NCI-H1092 (cell line): ENCODE measurements around the gene PARP15.
"Not testable (repeated sequence)": the region's sequence is repeated elsewhere in the genome, so short reads cannot be mapped to it uniquely, and the experiment has no call there.

Experiments used
- DNase-seq: peaks from one replicate; lab custom pipeline; 2025; lab: John Stamatoyannopoulos, UW

The PARP15 gene

DNA sequence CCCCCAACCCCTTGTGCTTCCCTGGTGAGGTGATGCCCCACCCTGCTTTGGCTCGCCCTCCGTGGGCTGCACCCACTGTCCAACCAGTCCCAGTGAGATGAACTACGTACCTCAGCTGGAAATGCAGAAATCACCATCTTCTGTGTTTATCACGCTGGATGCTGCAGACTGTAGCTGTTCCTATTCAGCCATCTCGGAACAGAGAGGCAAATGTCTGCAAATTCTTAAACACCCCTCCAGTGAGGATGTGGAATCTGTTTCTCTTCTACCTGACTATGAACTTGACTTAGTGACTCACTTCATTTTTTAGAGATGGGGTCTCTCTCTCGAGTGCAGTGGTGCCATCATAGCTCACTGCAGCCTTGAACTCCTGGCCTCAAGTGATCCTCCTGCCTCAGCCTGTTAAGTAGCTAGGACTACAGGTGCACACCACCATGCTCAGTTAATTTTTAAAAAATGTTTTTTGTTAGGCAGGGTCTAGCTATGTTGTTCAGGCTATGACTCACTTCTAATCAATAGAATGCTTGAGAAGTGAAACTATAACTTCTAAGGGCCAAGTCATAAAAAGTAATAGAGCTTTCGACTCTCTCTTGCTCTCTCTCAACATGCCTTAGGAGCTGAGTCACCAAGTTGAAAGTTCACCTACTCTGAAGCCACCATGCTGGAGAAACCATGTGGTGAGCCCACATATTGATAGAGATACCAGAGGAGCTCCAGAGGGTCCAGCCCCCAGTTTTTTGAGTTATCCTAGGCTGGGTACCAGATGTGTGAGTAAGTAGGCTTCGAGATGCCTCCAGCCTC, 91.7 kb downstream of the PARP15 start:
- no peak for DNase-seq

DNA sequence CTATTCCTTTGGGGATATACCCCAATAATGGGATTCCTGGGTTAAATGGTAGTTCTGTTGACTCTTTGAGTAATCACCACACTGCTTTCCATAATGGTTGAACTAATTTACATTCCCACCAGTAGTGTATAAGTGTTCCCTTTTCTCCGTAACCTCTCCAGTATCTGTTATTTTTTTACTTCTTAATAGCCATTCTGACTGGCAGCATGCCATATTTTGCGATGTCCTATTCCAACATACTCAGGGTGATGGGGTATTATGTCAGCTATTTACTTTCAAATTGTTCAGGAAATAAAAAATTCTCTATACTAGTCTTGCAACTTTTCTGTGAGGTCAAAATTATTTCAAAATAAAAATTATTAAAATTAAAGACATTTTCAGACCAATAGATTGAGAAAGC, 94.1 kb downstream of the PARP15 start:
- DNase-seq = no peak

DNA sequence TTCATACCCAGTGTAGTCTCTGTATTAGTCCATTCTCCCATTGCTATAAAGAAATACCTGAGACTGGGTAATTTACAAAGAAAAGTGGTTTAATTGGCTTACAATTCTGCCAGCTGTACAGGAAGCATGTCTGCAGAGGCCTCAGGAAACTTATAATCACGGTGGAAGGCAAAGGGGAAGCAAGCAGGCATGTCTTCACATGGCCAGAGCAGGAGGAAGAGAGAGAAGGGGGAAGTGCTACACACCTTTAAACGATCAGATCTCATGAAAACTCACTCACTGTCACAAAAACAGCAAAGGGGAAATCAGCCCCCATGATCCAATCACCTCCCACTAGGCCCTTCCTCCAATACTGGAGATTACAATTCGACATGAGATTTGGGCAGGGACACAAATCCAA, 96.9 kb downstream of the PARP15 start:
- DNase-seq = no peak

DNA sequence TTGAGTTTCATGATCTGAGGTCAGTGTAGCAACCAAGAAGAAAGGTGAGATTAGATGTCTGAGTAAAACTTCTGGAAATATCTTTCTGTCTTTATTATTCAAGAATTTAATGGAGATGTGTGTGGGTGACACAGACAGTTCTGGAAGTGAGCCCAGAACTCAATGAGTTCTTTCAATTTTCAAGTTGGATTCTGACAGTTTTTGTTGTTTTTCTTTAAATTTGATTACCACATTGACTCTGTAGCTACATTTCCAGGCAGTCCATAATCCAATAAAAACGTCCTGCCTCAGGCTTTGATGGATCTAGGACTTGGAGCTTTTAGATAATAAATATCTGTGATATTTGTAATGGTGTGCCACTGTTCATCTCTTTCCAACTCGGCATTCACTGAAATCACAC, 99.3 kb downstream of the PARP15 start:
- no peak for DNase-seq

DNA sequence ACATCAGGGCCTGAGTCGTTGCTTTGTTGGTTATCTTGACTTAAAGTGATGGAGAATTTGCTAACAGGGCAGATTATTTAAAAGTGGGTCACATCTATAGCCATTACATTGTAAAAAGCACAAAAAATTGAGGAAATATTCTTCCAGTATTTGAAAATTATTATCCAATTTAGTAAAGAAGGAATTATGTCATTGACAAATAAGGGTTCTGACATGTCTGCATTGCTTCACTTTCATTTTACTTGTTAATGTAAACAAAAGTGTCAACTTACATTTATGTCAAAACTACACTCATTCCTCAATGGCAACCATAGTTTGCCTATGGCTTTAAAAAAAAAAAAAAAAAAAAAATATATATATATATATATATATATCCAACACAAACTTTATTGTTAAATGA, 99.8 kb downstream of the PARP15 start:
- no peak for DNase-seq

DNA sequence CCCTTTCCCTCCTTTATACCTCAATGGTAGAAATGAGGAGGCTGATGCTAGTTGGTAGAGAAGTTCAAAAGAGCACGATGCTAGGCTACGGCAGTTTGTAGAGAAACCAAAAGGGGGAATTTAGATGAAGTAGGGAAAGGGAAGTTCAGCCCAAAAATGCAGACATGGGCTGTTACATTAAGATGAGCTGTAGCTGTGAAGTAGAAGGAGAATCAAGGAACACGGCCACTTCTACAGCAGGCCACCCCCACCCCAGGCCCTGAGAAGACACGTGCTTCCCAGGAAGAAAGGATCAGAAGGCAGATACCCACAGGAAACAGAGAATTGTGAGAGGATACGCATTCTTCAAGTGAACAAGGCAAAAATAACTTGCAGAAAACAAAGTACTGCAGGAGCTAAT, 101.1 kb downstream of the PARP15 start:
- no peak for DNase-seq

DNA sequence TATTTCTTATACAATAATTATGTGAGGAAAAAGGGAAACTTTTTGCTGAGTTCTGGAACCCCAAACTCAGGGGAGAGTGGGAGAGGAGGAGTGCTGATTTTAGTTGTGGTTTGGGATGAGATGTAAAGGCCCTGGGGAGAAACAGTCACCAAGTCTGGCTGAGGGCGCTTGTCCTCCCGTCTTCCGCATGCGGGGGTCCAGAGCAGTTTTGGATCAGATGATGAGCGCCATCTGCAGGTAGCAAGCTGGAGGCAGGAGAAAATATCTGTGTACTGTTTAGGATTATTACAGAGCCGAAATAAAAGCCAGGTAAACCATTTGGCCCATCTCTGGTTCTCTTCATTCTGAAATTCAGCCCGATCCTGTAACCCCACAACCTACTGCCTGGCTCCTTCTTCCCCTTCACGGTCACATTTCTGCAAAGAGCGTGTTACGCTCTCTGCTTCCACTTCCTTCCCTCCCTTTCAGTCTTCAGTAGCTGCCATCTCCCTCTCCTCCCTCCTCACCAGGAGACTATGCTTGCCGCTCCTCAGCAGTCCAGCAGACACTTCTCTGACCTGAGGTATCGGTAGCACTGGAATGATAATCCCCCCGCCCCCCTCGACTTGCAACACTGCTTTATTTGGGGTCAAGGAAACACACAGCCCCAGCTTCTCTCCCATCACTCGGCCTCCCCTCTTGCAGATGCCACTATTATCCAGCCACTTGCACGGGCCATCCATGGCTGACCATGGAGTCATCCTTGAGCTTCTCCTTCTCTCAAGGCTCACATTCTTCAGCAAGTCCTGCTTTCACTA, 101.8 kb downstream of the PARP15 start:
- DNase-seq = peak; percentile 56

DNA sequence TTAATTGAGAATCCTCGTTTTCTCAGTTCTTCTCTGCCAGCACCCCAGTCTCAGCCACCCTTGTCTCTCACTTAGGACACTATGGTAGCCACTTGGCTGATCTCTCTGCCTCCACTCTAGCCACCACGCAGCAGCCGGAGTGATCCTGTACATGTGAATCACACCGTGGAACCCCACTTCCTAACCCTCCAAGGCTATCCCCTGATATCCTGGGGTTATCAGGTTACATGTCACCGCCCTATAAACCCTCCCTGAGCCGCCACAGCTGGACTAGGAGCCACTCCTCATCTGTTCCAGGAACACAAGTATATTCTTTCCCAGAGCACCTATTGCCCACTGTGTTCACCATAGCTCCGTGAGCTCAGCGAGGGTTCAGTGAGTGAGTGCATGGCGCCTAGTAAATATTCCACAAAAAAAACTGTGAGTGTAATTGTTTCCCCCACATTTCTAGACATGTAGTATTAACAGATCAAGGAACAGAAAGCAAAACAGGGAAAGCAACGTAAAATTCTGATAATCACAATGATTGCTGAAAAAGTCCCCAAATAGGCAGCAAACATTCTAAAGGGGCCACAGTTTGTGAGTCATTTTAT, 102.5 kb downstream of the PARP15 start:
- DNase-seq = no peak

DNA sequence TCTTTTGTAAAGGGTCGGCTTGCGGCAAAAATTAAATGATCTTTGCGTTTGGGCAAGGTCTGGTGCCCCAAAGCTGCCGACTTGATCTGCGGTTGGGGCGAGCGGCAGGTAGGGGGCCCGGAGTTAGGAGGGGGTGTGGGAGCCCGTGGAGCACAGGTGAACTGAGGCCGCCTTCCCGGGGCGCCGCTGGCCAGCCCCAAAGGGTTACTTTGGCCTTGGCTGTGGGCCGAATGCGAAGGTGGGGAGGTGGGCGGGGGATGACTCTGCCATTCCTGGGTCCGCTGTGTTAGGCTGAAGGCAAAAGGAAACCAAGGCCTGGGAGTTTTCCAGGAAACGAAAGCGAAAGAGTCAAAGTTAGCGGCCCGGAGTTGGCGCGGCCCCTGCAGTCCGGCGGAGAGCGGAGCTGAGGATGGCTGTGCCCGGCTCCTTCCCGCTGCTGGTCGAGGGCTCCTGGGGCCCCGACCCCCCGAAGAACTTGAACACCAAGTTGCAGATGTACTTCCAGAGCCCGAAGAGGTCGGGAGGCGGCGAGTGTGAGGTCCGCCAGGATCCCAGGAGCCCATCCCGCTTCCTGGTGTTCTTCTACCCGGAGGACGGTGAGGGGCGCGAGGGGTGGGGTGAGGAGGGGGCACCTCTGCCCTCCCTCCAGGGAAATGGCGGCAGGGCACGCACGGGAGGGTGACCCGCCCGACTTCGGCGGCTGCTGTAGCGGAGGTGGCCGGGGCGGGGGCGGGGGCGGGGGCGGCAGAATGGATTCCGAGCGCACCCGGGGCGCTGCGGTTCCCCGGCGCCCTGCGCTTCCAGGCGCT, 103.2 kb downstream of the PARP15 start, which contains the start of gene PARP14:
TSS of gene PARP14 (plus strand) at position 365 of the 809 bp plus-strand sequence. CDS start at position 410, 45 bp downstream.
- no peak for DNase-seq

DNA sequence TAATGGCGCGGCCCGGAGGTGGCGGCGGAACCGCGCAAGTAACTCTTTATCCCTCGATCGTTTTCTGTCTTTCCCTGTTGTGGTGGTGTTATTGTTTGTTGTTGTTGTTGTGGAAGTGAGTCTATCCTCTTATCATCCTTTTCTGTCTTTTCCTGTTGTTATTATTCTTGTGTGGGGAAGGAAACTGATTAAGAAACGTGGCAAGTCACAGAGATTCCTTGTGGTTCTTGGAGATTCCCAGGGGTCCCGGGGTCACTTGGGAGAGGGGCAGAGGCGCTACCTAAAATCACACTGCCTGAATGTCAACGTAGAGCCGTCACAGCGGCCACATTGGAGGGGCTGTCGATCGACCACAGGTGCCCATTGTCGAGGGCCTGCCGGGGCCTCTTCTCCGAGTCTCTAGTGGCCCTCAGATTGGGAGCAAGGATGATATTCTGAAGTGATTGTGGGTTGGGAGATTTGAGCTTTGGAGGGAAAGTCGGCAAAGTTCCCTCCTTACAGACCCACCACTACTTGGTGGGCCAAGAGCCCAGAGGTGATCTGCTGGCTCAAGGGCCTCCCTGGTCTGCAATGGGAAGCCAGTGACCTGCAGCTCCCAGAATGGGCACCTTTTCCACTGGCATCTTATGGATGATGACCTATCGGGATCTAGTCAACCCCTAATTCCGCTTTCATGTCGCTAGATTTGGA, 104.0 kb downstream of the PARP15 start:
- no peak for DNase-seq

DNA sequence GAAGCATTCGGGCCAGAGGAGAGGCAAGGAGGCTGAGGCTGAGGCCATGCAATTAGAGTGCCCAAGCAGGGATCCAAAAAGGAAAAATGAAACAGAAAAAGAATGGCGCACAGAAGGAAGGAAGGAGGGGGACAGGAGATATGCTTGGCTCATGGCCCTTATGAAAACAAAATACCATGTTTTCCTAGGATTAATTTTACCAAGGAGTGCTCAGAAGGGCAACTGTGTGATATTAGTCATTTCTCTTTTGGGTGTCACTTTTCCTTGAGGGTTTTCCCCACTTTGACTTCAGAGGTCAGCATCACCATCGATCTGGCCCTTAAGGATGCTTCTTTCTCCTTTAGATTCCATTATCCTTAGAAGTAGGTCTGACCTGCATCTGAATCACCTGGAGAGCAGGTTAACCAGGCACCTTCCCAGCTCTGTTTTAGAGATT, 104.5 kb downstream of the PARP15 start:
- no peak for DNase-seq

DNA sequence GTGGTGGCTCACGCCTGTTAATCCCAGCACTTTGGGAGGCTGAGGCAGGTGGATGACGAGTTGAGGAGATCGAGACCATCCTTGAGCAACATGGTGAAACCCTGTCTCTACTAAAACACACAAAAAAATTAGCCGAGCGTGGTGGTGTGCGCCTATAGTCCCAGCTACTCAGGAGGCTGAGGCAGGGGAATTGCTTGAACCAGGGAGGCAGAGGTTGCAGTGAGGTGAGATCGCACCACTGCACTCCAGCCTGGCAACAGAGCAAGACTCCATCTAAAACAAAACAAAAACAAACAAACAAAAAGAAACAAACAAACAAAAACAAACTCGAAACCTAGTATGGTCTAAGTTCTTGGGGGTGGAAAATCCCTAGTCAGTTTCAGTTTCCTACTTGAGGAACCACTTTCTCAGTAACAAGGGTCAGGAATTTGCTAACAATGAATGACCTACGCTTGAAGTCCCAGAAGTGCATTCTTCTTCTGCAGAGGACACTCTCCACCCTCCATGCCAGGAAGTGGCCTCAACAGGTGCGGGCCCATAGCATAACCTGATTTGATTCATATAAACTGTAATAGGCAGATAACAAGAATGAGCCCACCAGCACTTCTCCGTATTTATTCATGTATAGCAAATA, 105.4 kb downstream of the PARP15 start:
- not testable (repeated sequence) for DNase-seq

DNA sequence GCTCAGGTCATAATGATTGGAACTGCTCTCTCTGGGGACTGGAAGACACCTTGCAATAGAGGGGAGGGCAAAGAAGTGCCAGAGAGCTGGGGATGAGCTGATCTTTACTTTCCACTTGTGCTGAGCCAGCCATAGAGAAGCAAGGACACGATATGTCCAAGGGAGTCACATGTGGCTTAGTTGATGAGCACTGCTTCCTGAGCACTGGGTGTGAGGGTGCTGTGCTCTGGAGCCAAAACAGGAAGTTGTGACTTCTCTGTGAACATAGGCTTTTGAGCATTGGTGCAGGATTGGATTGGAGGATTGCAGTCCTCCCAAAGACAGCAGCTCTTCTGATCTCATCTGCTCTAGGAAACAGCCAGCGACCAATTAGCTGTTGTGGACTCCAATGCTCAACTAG, 109.8 kb downstream of the PARP15 start:
- DNase-seq = no peak
